GM23338 (cell line): ENCODE measurements around the gene MRAS. TPM values are rescaled to one million over a fixed set of nuclear protein-coding genes. Genes with fewer than 3 reads are reported as not detected.

Experiments
- ATAC-seq: fragments of 200-7000 bp; cut with Tn5 transposase; 3 replicates; pipeline ENCODE4 v1.9.1; 2020
- DNase-seq: peaks from one replicate; pipeline ENCODE4 v3.0.0-alpha.2; 2015; ENCODE audit warnings: low spot score
- H2AFZ ChIP-seq: fragments of 200-600 bp; sonication (generic); 2 replicates; pipeline ENCODE4 v1.8.0; 2016; ENCODE audit warnings: antibody characterized with exemption, mild to moderate bottlenecking, moderate library complexity
- H3F3A ChIP-seq: fragments of 200-600 bp; sonication (generic); replicated peaks from 2 replicates; pipeline ENCODE4 v1.8.0; 2017; ENCODE audit warnings: antibody characterized with exemption, mixed run types, low read depth
- H3K27ac ChIP-seq: fragments of 200-600 bp; sonication (generic); 2 replicates; pipeline ENCODE4 v1.6.1; 2016; ENCODE audit warnings: low read depth
- H3K27me3 ChIP-seq: fragments of 200-600 bp; sonication (generic); 2 replicates; pipeline ENCODE4 v1.8.0; 2016; ENCODE audit warnings: mild to moderate bottlenecking, mixed run types, moderate library complexity; ENCODE audit not compliant: insufficient read depth
- H3K36me3 ChIP-seq: fragments of 200-600 bp; sonication (generic); 2 replicates; pipeline ENCODE4 v1.8.0; 2016; ENCODE audit warnings: mild to moderate bottlenecking; ENCODE audit not compliant: insufficient read depth
- H3K4me1 ChIP-seq: fragments of 200-600 bp; sonication (generic); 2 replicates; pipeline ENCODE4 v1.8.0; 2016; ENCODE audit warnings: mild to moderate bottlenecking, moderate library complexity; ENCODE audit not compliant: insufficient read depth
- H3K4me2 ChIP-seq: fragments of 200-600 bp; sonication (generic); 2 replicates; pipeline ENCODE4 v1.7.1; 2017; ENCODE audit warnings: mixed run types
- H3K4me3 ChIP-seq: fragments of 200-600 bp; sonication (generic); 2 replicates; pipeline ENCODE4 v1.6.1; 2016; ENCODE audit warnings: mixed run types
- H3K79me2 ChIP-seq: fragments of 200-600 bp; sonication (generic); replicated peaks from 2 replicates; pipeline ENCODE4 v1.8.0; 2017; ENCODE audit warnings: mild to moderate bottlenecking; ENCODE audit not compliant: insufficient read depth
- H3K9me2 ChIP-seq: fragments of 200-600 bp; sonication (generic); 2 replicates; pipeline ENCODE4 v1.8.0; 2017; ENCODE audit not compliant: insufficient read depth
- H4K20me1 ChIP-seq: fragments of 200-600 bp; sonication (generic); replicated peaks from 2 replicates; pipeline ENCODE4 v1.8.0; 2017; ENCODE audit warnings: mild to moderate bottlenecking; ENCODE audit not compliant: insufficient read depth
- H3K27ac Mint-ChIP-seq: 2 replicates; pipeline ENCODE4 v1.8.0; 2020; ENCODE audit warnings: inconsistent platforms, mild to moderate bottlenecking, moderate library complexity, mixed read lengths
- H3K27me3 Mint-ChIP-seq: 3 replicates; pipeline ENCODE4 v1.8.0; 2022; ENCODE audit warnings: low read depth, mild to moderate bottlenecking, moderate library complexity, mixed read lengths, inconsistent platforms; ENCODE audit not compliant: insufficient read depth, poor library complexity
- H3K36me3 Mint-ChIP-seq: 3 replicates; pipeline ENCODE4 v1.8.0; 2021; ENCODE audit warnings: low read depth, mild to moderate bottlenecking, inconsistent platforms, moderate library complexity, mixed read lengths
- H3K4me1 Mint-ChIP-seq: 3 replicates; pipeline ENCODE4 v1.8.0; 2020; ENCODE audit warnings: mild to moderate bottlenecking, inconsistent platforms, mixed read lengths
- H3K4me3 Mint-ChIP-seq: 3 replicates; pipeline ENCODE4 v1.8.0; 2021; ENCODE audit warnings: moderate library complexity, mild to moderate bottlenecking, inconsistent platforms, mixed read lengths
- H3K9me3 Mint-ChIP-seq: 3 replicates; pipeline ENCODE4 v1.8.0; 2020; ENCODE audit warnings: moderate library complexity, mild to moderate bottlenecking, inconsistent platforms, mixed read lengths
- CREB1 ChIP-seq: fragments of 250-450 bp; sonication (Bioruptor Pico); IDR thresholded peaks from 2 replicates; pipeline ENCODE4 v1.5.0; 2020; ENCODE audit warnings: low read depth, mild to moderate bottlenecking, moderate library complexity
- EZH2 ChIP-seq: fragments of 200-600 bp; sonication (generic); IDR thresholded peaks from one replicate; pipeline ENCODE4 v1.8.0; 2017; ENCODE audit warnings: antibody characterized with exemption, mild to moderate bottlenecking, low read depth; ENCODE audit not compliant: unreplicated experiment
- EZH2phosphoT487 ChIP-seq: fragments of 200-600 bp; sonication (generic); IDR thresholded peaks from one replicate; pipeline ENCODE4 v1.8.1; 2018; ENCODE audit warnings: antibody characterized with exemption; ENCODE audit not compliant: unreplicated experiment
- JUNB ChIP-seq: IDR thresholded peaks from one replicate; pipeline ENCODE4 v1.6.1; 2016; ENCODE audit warnings: antibody characterized with exemption; ENCODE audit not compliant: unreplicated experiment
- NANOG ChIP-seq: IDR thresholded peaks from 2 replicates; pipeline ENCODE4 v1.6.1; 2016; ENCODE audit warnings: antibody characterized with exemption, borderline replicate concordance
- POLR2AphosphoS5 ChIP-seq: IDR thresholded peaks from 2 replicates; pipeline ENCODE4 v1.6.1; 2016; ENCODE audit warnings: antibody characterized with exemption, low read depth
- STAT1 ChIP-seq: IDR thresholded peaks from one replicate; pipeline ENCODE4 v1.6.1; 2016; ENCODE audit warnings: antibody characterized with exemption; ENCODE audit not compliant: unreplicated experiment
- ZNF114 ChIP-seq: fragments of 250-450 bp; sonication (Bioruptor Pico); IDR thresholded peaks from 2 replicates; pipeline ENCODE4 v1.5.0; 2020; ENCODE audit warnings: mild to moderate bottlenecking, moderate library complexity
- ZNF331 ChIP-seq: fragments of 250-450 bp; sonication (Bioruptor Pico); IDR thresholded peaks from 2 replicates; pipeline ENCODE4 v1.5.0; 2020; ENCODE audit warnings: low read depth, mild to moderate bottlenecking, moderate library complexity
- polyA plus RNA-seq: library from polyadenylated mRNA; unstranded; fragments of >200 nt; fragmentation: Nextera tagmentation; extraction: Ambion mirVana; gene quantifications from 2 replicates; pipeline ENCODE4 v1.2.1, GENCODE V29; 2016
- total RNA-seq: library from RNA; depleted of rRNA; stranded (reverse); fragments of >200 nt; shearing (Covaris generic); gene quantifications from 2 replicates; pipeline ENCODE4 v1.2.3, GENCODE V29; 2014
- TF ChIP-seq, protein P1 (sequence below): fragments of 250-450 bp; sonication (Bioruptor Pico); IDR thresholded peaks from 2 replicates; pipeline ENCODE4 v1.5.0; 2020; ENCODE audit warnings: mild to moderate bottlenecking, moderate library complexity
- TF ChIP-seq, protein P2 (sequence below): IDR thresholded peaks from one replicate; pipeline ENCODE4 v1.6.1; 2018; ENCODE audit warnings: antibody characterized with exemption; ENCODE audit not compliant: unreplicated experiment
- TF ChIP-seq, protein P3 (sequence below): IDR thresholded peaks from 2 replicates; pipeline ENCODE4 v1.6.1; 2016; ENCODE audit warnings: antibody characterized with exemption
- TF ChIP-seq, protein P4 (sequence below), 2 experiments: fragments of 200-600 bp in 1 of 2; sonication (generic) in 1 of 2; conservative IDR thresholded peaks; 2 replicates each; pipeline versions ENCODE4 v1.5.1 to v1.6.1; 2016 to 2017; ENCODE audit warnings: antibody characterized with exemption in 2 of 2, low read depth in 2 of 2, mild to moderate bottlenecking in 2 of 2, moderate library complexity in 1 of 2

MRAS gene
- total and polyA plus RNA-seq, 2 experiments from 2014 or later = 9.1 to 10.2 TPM

DNA sequence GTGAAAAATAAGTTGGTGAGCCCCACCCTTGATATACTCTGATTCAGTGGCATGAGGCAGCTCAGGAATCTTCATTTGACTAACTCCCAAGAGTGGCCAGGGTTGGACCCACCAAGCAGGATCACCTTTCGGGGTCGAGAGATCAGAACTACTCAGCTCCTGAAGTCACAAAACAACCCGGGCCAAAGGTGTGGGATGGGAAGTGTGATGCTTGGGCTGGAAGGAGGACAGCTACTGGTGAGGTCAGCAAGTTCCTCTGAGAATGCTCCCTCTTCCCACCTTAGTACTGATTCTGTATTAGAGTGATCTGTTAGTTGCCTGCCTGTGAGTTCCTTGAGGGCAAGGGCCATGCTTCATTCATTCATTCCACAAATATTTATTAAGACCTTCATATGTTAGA lies 101.1 kb downstream of the MRAS start:
- Histone ChIP-seq H3K36me3 (no peaks in the 10 kb centered on the region), H3K4me1 (no peaks in the 10 kb centered on the region), H3K4me2 (no peak overlapping the region), H3K79me2 (no peaks in the 10 kb centered on the region), H3K4me3 (no peak overlapping the region), H3F3A (no peaks in the 10 kb centered on the region), H3K9me2 (no peaks in the 10 kb centered on the region), H4K20me1 (no peaks in the 10 kb centered on the region), H2AFZ (no peak overlapping the region), H3K27ac (no peak overlapping the region), H3K27me3 (no peaks in the 10 kb centered on the region)
- Mint-ChIP-seq H3K27ac (no peak overlapping the region), H3K27me3 (peaks cover 5% of the 10 kb centered on the region), H3K36me3 (no peaks in the 10 kb centered on the region), H3K4me1 (peaks cover 5% of the 10 kb centered on the region), H3K9me3 (no peaks in the 10 kb centered on the region), H3K4me3 (no peak overlapping the region)
- no peak for TF ChIP-seq NANOG
- no peak for TF ChIP-seq ZNF114 (CRISPR knock-in tag)
- TF ChIP-seq, protein P1, sequence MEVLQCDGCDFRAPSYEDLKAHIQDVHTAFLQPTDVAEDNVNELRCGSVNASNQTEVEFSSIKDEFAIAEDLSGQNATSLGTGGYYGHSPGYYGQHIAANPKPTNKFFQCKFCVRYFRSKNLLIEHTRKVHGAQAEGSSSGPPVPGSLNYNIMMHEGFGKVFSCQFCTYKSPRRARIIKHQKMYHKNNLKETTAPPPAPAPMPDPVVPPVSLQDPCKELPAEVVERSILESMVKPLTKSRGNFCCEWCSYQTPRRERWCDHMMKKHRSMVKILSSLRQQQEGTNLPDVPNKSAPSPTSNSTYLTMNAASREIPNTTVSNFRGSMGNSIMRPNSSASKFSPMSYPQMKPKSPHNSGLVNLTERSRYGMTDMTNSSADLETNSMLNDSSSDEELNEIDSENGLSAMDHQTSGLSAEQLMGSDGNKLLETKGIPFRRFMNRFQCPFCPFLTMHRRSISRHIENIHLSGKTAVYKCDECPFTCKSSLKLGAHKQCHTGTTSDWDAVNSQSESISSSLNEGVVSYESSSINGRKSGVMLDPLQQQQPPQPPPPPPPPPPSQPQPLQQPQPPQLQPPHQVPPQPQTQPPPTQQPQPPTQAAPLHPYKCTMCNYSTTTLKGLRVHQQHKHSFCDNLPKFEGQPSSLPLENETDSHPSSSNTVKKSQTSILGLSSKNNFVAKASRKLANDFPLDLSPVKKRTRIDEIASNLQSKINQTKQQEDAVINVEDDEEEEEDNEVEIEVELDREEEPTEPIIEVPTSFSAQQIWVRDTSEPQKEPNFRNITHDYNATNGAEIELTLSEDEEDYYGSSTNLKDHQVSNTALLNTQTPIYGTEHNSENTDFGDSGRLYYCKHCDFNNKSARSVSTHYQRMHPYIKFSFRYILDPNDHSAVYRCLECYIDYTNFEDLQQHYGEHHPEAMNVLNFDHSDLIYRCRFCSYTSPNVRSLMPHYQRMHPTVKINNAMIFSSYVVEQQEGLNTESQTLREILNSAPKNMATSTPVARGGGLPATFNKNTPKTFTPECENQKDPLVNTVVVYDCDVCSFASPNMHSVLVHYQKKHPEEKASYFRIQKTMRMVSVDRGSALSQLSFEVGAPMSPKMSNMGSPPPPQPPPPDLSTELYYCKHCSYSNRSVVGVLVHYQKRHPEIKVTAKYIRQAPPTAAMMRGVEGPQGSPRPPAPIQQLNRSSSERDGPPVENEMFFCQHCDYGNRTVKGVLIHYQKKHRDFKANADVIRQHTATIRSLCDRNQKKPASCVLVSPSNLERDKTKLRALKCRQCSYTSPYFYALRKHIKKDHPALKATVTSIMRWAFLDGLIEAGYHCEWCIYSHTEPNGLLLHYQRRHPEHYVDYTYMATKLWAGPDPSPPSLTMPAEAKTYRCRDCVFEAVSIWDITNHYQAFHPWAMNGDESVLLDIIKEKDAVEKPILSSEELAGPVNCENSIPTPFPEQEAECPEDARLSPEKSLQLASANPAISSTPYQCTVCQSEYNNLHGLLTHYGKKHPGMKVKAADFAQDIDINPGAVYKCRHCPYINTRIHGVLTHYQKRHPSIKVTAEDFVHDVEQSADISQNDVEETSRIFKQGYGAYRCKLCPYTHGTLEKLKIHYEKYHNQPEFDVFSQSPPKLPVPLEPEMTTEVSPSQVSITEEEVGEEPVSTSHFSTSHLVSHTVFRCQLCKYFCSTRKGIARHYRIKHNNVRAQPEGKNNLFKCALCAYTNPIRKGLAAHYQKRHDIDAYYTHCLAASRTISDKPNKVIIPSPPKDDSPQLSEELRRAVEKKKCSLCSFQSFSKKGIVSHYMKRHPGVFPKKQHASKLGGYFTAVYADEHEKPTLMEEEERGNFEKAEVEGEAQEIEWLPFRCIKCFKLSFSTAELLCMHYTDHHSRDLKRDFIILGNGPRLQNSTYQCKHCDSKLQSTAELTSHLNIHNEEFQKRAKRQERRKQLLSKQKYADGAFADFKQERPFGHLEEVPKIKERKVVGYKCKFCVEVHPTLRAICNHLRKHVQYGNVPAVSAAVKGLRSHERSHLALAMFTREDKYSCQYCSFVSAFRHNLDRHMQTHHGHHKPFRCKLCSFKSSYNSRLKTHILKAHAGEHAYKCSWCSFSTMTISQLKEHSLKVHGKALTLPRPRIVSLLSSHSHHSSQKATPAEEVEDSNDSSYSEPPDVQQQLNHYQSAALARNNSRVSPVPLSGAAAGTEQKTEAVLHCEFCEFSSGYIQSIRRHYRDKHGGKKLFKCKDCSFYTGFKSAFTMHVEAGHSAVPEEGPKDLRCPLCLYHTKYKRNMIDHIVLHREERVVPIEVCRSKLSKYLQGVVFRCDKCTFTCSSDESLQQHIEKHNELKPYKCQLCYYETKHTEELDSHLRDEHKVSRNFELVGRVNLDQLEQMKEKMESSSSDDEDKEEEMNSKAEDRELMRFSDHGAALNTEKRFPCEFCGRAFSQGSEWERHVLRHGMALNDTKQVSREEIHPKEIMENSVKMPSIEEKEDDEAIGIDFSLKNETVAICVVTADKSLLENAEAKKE (CRISPR knock-in tag) = no peak
- TF ChIP-seq STAT1 = no peak
- TF ChIP-seq POLR2AphosphoS5 = no peak
- TF ChIP-seq ZNF331 (CRISPR knock-in tag) = no peak
- TF ChIP-seq, protein P2, sequence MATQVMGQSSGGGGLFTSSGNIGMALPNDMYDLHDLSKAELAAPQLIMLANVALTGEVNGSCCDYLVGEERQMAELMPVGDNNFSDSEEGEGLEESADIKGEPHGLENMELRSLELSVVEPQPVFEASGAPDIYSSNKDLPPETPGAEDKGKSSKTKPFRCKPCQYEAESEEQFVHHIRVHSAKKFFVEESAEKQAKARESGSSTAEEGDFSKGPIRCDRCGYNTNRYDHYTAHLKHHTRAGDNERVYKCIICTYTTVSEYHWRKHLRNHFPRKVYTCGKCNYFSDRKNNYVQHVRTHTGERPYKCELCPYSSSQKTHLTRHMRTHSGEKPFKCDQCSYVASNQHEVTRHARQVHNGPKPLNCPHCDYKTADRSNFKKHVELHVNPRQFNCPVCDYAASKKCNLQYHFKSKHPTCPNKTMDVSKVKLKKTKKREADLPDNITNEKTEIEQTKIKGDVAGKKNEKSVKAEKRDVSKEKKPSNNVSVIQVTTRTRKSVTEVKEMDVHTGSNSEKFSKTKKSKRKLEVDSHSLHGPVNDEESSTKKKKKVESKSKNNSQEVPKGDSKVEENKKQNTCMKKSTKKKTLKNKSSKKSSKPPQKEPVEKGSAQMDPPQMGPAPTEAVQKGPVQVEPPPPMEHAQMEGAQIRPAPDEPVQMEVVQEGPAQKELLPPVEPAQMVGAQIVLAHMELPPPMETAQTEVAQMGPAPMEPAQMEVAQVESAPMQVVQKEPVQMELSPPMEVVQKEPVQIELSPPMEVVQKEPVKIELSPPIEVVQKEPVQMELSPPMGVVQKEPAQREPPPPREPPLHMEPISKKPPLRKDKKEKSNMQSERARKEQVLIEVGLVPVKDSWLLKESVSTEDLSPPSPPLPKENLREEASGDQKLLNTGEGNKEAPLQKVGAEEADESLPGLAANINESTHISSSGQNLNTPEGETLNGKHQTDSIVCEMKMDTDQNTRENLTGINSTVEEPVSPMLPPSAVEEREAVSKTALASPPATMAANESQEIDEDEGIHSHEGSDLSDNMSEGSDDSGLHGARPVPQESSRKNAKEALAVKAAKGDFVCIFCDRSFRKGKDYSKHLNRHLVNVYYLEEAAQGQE = no peak
- TF ChIP-seq, protein P3, sequence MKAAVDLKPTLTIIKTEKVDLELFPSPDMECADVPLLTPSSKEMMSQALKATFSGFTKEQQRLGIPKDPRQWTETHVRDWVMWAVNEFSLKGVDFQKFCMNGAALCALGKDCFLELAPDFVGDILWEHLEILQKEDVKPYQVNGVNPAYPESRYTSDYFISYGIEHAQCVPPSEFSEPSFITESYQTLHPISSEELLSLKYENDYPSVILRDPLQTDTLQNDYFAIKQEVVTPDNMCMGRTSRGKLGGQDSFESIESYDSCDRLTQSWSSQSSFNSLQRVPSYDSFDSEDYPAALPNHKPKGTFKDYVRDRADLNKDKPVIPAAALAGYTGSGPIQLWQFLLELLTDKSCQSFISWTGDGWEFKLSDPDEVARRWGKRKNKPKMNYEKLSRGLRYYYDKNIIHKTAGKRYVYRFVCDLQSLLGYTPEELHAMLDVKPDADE = no peak
- no peak for TF ChIP-seq CREB1 (CRISPR knock-in tag)
- no peak for TF ChIP-seq EZH2
- no peak for TF ChIP-seq EZH2phosphoT487
- TF ChIP-seq, protein P4, sequence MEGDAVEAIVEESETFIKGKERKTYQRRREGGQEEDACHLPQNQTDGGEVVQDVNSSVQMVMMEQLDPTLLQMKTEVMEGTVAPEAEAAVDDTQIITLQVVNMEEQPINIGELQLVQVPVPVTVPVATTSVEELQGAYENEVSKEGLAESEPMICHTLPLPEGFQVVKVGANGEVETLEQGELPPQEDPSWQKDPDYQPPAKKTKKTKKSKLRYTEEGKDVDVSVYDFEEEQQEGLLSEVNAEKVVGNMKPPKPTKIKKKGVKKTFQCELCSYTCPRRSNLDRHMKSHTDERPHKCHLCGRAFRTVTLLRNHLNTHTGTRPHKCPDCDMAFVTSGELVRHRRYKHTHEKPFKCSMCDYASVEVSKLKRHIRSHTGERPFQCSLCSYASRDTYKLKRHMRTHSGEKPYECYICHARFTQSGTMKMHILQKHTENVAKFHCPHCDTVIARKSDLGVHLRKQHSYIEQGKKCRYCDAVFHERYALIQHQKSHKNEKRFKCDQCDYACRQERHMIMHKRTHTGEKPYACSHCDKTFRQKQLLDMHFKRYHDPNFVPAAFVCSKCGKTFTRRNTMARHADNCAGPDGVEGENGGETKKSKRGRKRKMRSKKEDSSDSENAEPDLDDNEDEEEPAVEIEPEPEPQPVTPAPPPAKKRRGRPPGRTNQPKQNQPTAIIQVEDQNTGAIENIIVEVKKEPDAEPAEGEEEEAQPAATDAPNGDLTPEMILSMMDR (conservative IDR thresholded peaks at IDR 0.05; ENCODE audit: low read depth in 2 of 2) = no peak
- no peak for TF ChIP-seq JUNB
- DNase-seq (no peak), ATAC-seq (no peak)
